Left lung (tissue), 10 donors: ENCODE results near the gene POLA1. TPM values are rescaled to one million over a fixed set of nuclear protein-coding genes. Genes with fewer than 3 reads are reported as not detected.
A peak's percentile ranks its signal among the peaks of the same experiment; 100 is the strongest.
"Not testable (repeated sequence)": the region's sequence is repeated elsewhere in the genome, so short reads cannot be mapped to it uniquely, and the experiment has no call there.

Experiments used
- ATAC-seq: fragments of 200-7000 bp; cut with Tn5 transposase; one replicate; pipeline ENCODE4 v1.9.1; 2020; ENCODE audit warnings: moderate library complexity
- DNase-seq, 4 donors: peaks; one replicate each; pipeline ENCODE4 v3.0.0-alpha.2; 2013 to 2020
- H3K27ac ChIP-seq, 2 donors: fragments of 200-600 bp; sonication (generic) in 1 of 2; one replicate each; pipeline versions ENCODE4 v1.5.0 to v1.8.0; 2020 to 2021
- H3K27me3 ChIP-seq, 2 donors: fragments of 200-600 bp; sonication (generic) in 1 of 2; one replicate each; pipeline versions ENCODE4 v1.5.0 to v1.8.0; 2020 to 2021
- H3K36me3 ChIP-seq, 2 donors: fragments of 200-600 bp; sonication (generic) in 1 of 2; one replicate each; pipeline versions ENCODE4 v1.5.0 to v1.8.0; 2020 to 2021
- H3K4me1 ChIP-seq, 2 donors: fragments of 200-600 bp; one replicate each; pipeline ENCODE4 v1.8.0; 2021
- H3K4me3 ChIP-seq, 2 donors: fragments of 200-600 bp; sonication (generic) in 1 of 2; one replicate each; pipeline versions ENCODE4 v1.5.0 to v1.8.0; 2020 to 2021; ENCODE audit warnings: mild to moderate bottlenecking in 1 of 2
- H3K9me3 ChIP-seq, 2 donors: fragments of 200-600 bp; sonication (generic) in 1 of 2; one replicate each; pipeline versions ENCODE4 v1.5.0 to v1.8.0; 2020 to 2021
- intact Hi-C, 2 donors: fragments of 100-400 bp; cut with DNase I; formaldehyde crosslinking; loops; one replicate each; pipeline versions ENCODE4 v1.11.2 to v1.14.2; 2022
- polyA plus RNA-seq, 6 donors: library from polyadenylated mRNA; unstranded; fragments of 120-200 nt; gene quantifications; one replicate each; pipeline ENCODE4 v1.2.1, GENCODE V29; 2013; ENCODE audit not compliant: insufficient read length in 6 of 6
- total RNA-seq, 2 donors: library from RNA; stranded (reverse); fragmentation: NEBNext Ultra II Directional; extraction: Animal tissue kit (Norgen Biotek cat#: 25700); gene quantifications; one replicate each; pipeline ENCODE4 v1.2.1, GENCODE V29; 2021
- TF ChIP-seq, protein P1 (sequence below), 2 donors: fragments of 200-600 bp; sonication (generic) in 1 of 2; IDR thresholded peaks; one replicate each; pipeline versions ENCODE4 v1.5.0 to v1.8.0; 2021; ENCODE audit warnings: antibody characterized with exemption in 2 of 2
- donor health status: DM: no; HTN: yes; CAD: no.
- donor health status: DM: no; HTN: no; CAD: no.

The POLA1 gene
- total and polyA plus RNA-seq, 8 donors: 11.0 to 19.6 (median 15.8) TPM

DNA sequence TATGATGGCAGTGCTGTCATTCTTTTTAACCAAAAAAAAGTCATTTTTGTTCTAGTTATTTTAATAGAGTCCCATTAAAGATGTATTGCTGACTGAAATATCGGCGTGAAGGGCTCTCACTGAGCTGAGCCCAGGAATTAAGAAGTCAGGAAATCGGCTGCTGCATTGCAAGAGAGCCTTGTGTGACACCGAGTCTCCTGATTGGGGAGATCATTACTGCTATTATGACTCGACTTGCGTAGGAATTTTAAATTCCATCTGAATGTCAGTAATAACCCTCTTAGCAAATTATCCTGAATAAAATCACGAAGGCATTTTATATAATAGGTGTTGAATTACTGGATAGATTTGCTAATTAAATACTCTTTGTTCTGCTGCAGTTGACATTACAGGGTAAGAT, 111.5 kb downstream of the POLA1 start:
- intact Hi-C loops: no loop called here
- TF ChIP-seq, protein P1, sequence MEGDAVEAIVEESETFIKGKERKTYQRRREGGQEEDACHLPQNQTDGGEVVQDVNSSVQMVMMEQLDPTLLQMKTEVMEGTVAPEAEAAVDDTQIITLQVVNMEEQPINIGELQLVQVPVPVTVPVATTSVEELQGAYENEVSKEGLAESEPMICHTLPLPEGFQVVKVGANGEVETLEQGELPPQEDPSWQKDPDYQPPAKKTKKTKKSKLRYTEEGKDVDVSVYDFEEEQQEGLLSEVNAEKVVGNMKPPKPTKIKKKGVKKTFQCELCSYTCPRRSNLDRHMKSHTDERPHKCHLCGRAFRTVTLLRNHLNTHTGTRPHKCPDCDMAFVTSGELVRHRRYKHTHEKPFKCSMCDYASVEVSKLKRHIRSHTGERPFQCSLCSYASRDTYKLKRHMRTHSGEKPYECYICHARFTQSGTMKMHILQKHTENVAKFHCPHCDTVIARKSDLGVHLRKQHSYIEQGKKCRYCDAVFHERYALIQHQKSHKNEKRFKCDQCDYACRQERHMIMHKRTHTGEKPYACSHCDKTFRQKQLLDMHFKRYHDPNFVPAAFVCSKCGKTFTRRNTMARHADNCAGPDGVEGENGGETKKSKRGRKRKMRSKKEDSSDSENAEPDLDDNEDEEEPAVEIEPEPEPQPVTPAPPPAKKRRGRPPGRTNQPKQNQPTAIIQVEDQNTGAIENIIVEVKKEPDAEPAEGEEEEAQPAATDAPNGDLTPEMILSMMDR (IDR thresholded peaks at IDR 0.05): no peak
- peak; percentile 75 for ATAC-seq

DNA sequence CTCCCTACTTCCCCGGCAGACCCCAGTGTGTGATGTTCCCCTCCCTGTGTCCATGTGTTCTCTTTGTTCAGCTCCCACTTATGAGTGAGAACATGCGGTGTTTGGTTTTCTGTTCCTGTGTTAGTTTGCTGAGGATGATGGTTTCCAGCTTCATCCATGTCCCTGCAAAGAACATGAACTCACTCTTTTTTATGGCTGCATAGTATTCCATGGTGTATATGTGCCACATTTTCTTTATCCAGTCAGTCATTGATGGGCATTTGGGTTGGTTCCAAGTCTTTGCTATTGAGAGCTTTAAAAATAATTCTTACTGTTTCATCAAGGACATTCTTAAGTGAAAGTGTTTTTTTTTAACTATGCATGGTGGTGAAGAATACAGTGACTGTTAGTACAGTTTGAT, 126.1 kb downstream of the POLA1 start:
- H3K4me3 ChIP-seq, ATAC-seq, H3K27ac ChIP-seq, H3K27me3 ChIP-seq, DNase-seq, intact Hi-C loops, H3K36me3 ChIP-seq, H3K4me1 ChIP-seq, H3K9me3 ChIP-seq: not testable (repeated sequence)

More for the DNA sequence above, 111.5 kb downstream of the POLA1 start:
- no peak overlapping the region for H3K27ac ChIP-seq
- H3K27me3 ChIP-seq: no peaks in the 10 kb centered on the region
- H3K36me3 ChIP-seq: no peaks in the 10 kb centered on the region
- no peaks in the 10 kb centered on the region for H3K9me3 ChIP-seq
- H3K4me3 ChIP-seq: no peak overlapping the region
- DNase-seq: no peak
- no peaks in the 10 kb centered on the region for H3K4me1 ChIP-seq

DNA sequence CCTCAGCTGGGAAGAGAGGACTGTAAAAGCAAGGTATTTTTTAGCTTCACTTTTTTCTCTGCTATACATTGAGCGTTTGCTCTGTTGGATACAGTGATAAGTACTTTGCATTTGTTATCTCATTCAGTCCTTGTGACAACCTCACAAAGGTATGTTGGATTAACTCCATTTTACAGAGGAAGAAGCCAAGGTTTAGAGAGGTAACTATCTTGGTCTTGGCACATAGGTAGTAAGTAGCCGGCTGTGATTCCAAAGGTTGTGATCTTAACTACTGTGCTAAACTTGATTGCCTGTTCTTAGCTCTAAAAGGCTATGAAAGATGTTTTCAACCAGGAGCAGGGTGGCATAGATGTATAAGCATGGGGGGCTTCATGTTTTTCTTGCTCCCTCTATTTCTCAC, 134.4 kb downstream of the POLA1 start:
- intact Hi-C loops: no loop called here

DNA sequence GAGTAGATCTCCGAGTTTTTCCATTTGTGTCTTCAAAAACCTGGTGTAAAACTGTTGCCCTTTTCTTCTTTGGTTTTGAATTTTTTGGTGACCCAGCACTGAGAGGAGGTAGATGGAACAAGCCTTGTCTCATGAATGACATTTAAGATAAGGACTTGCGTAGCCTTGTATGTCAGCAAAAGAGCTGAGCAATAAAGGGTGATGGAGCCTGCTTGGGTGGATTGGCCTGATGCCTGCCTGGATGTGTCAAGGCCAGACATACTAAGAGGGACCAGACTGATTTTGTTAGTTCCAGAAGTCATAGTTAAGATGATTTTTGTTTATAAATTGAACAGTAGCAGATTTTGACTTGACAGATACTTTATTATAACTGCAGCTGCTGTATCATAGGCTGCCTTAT, 134.9 kb downstream of the POLA1 start:
- intact Hi-C loops: no loop called here
- Histone ChIP-seq H3K9me3 (no peaks in the 10 kb centered on the region), H3K4me3 (no peak overlapping the region), H3K36me3 (peaks cover 0 to 5% of the 10 kb centered on the region in 2 donors), H3K4me1 (no peaks in the 10 kb centered on the region), H3K27ac (no peak overlapping the region), H3K27me3 (no peaks in the 10 kb centered on the region)
- DNase-seq (no peak), ATAC-seq (no peak)
- TF ChIP-seq, protein P1 (IDR thresholded peaks at IDR 0.05): no peak

More for the DNA sequence above, 134.4 kb downstream of the POLA1 start:
- H3K9me3 ChIP-seq: no peaks in the 10 kb centered on the region
- peaks cover 0 to 5% of the 10 kb centered on the region in 2 donors for H3K36me3 ChIP-seq
- TF ChIP-seq, protein P1 (IDR thresholded peaks at IDR 0.05): no peak
- H3K27me3 ChIP-seq: no peaks in the 10 kb centered on the region
- no peaks in the 10 kb centered on the region for H3K4me1 ChIP-seq
- no peak for DNase-seq
- no peak overlapping the region for H3K4me3 ChIP-seq
- no peak for ATAC-seq
- no peak overlapping the region for H3K27ac ChIP-seq

DNA sequence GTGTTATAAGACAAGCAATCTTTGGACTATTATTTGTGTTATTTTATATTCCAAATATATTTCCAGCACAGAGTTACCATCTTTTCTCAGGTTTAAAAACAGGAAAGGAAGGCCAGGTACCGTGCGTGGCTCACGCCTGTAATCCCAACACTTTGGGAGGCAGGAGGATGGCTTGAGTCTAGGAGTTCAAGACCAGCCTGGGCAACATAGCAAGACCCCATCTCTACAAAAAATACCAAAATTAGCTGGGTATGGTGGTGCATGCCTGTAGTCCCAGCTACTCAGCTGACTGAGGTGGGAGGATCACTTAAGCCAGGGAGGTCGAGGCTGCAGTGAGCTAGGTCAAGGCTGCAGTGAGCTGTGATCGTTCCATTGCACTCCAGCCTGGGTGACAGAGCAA, 140.0 kb downstream of the POLA1 start:
- no peak for ATAC-seq
- Histone ChIP-seq H3K27ac (no peak overlapping the region), H3K4me1 (no peaks in the 10 kb centered on the region), H3K36me3 (no peaks in the 10 kb centered on the region), H3K4me3 (no peak overlapping the region), H3K9me3 (no peaks in the 10 kb centered on the region), H3K27me3 (no peaks in the 10 kb centered on the region)
- TF ChIP-seq, protein P1 (IDR thresholded peaks at IDR 0.05): no peak
- intact Hi-C loops: no loop called here
- no peak for DNase-seq

DNA sequence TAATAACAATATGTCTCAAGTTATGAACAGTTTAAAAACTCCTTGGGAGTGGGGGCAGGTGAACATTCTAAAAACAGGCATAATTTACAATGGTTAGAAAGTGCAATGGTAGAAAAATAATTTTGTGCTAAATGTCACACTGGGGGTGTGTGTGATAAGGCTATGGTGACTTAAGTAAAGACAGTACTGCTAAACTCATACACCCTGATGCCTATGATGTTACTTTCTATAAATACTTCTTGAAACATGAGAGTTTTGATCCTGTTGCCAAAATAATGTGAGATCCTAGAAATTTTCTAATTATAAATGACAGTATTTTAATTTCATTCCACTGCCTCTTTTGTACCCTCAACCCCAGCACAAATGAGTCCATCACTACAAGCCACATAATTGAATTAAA, 144.2 kb downstream of the POLA1 start:
- Histone ChIP-seq H3K27ac (no peak overlapping the region), H3K27me3 (no peaks in the 10 kb centered on the region), H3K4me3 (no peak overlapping the region), H3K36me3 (no peaks in the 10 kb centered on the region), H3K4me1 (no peaks in the 10 kb centered on the region), H3K9me3 (no peaks in the 10 kb centered on the region)
- no peak for DNase-seq
- intact Hi-C loops: no loop called here
- TF ChIP-seq, protein P1 (IDR thresholded peaks at IDR 0.05): no peak
- ATAC-seq: no peak
